B cell (primary cell): Measurements from ENCODE around the gene CASK. TPM values are rescaled to one million over a fixed set of nuclear protein-coding genes. Genes with fewer than 3 reads are reported as not detected.

Experiments
- ATAC-seq: fragments of 200-7000 bp; cut with Tn5 transposase; one replicate; pipeline ENCODE4 v1.10.0; 2021; ENCODE audit warnings: low read depth, mild to moderate bottlenecking, moderate number of reproducible peaks, moderate library complexity
- CTCF ChIA-PET: fragments of 350-600 bp; sonication (Branson Sonifier 250); formaldehyde crosslinking; loops from one replicate; lab custom pipeline; 2021; ENCODE audit warnings: antibody characterized with exemption, inconsistent platforms; lab: Charles Lee
- POLR2A ChIA-PET: fragments of 350-600 bp; sonication (Branson Sonifier 250); formaldehyde crosslinking; loops from one replicate; lab custom pipeline; 2021; ENCODE audit warnings: antibody characterized with exemption; lab: Charles Lee
- DNase-seq: peaks from one replicate; pipeline ENCODE4 v3.0.0; 2013
- H2AFZ ChIP-seq: 2 replicates; pipeline ENCODE4 v1.6.1; 2012; ENCODE audit warnings: mild to moderate bottlenecking, low read depth, low read length; ENCODE audit not compliant: insufficient read depth, poor library complexity, severe bottlenecking
- H3K27ac ChIP-seq, 2 donors: 1 replicate in 1 of 2; 2 replicates in 1 of 2; pipeline ENCODE4 v1.5.1; 2012 to 2013; ENCODE audit warnings: low read length in 2 of 2, mild to moderate bottlenecking in 2 of 2, moderate library complexity in 1 of 2
- H3K27me3 ChIP-seq, 4 experiments: fragments of 200-600 bp in 1 of 4; sonication (generic) in 1 of 4; replicated peaks in 1 of 4; 1 replicate in 2 of 4; 2 replicates in 2 of 4; pipeline versions ENCODE4 v1.6.1 to v1.7.0; 2013 to 2016; ENCODE audit warnings: low read length in 3 of 4, mild to moderate bottlenecking in 2 of 4, mixed read lengths in 1 of 4, moderate library complexity in 1 of 4; ENCODE audit not compliant: insufficient read depth in 4 of 4, control insufficient read depth in 3 of 4; ENCODE audit errors: control extremely low read depth in 1 of 4
- H3K36me3 ChIP-seq, 2 experiments: replicated peaks in 1 of 2; 1 replicate in 1 of 2; 2 replicates in 1 of 2; pipeline versions ENCODE4 v1.6.1 to v1.7.1; 2013; ENCODE audit warnings: low read length in 1 of 2; ENCODE audit not compliant: insufficient read depth in 2 of 2, control insufficient read depth in 1 of 2; ENCODE audit errors: control extremely low read depth in 1 of 2, extremely low read depth in 1 of 2
- H3K4me1 ChIP-seq, 2 donors: fragments of 200-600 bp in 1 of 2; sonication (generic) in 1 of 2; 1 replicate in 1 of 2; 2 replicates in 1 of 2; pipeline versions ENCODE4 v1.5.1 to v1.6.1; 2013 to 2017; ENCODE audit warnings: low read length in 2 of 2; ENCODE audit not compliant: control insufficient read depth in 2 of 2, insufficient read depth in 2 of 2
- H3K4me2 ChIP-seq: replicated peaks from 2 replicates; pipeline ENCODE3; 2012; ENCODE audit warnings: mild to moderate bottlenecking, low read depth, low read length; ENCODE audit not compliant: poor library complexity, severe bottlenecking
- H3K4me3 ChIP-seq, 5 experiments: fragments of 200-600 bp in 1 of 5; sonication (generic) in 1 of 5; 1 replicate in 3 of 5; 2 replicates in 2 of 5; pipeline versions ENCODE4 v1.5.1 to v1.7.0; 2011 to 2016; ENCODE audit warnings: low read length in 4 of 5, mild to moderate bottlenecking in 4 of 5, low read depth in 2 of 5, control low read depth in 1 of 5, moderate library complexity in 1 of 5; ENCODE audit not compliant: insufficient read depth in 1 of 5; ENCODE audit errors: control extremely low read depth in 1 of 5, extremely low read depth in 1 of 5
- H3K79me2 ChIP-seq: fragments of 200-600 bp; sonication (generic); one replicate; pipeline ENCODE4 v1.6.0; 2016; ENCODE audit warnings: low read length; ENCODE audit not compliant: control insufficient read depth, insufficient read depth
- H3K9ac ChIP-seq: fragments of 200-600 bp; sonication (generic); 2 replicates; pipeline ENCODE4 v1.6.1; 2017; ENCODE audit warnings: mild to moderate bottlenecking, low read length, moderate library complexity
- H3K9me3 ChIP-seq, 3 donors: one replicate each; pipeline versions ENCODE4 v1.6.1 to v1.7.1; 2013; ENCODE audit warnings: low read length in 2 of 3; ENCODE audit not compliant: control insufficient read depth in 2 of 3, insufficient read depth in 1 of 3; ENCODE audit errors: control extremely low read depth in 1 of 3
- H4K20me1 ChIP-seq: 2 replicates; pipeline ENCODE4 v1.6.0; 2012; ENCODE audit warnings: mild to moderate bottlenecking, low read length; ENCODE audit not compliant: insufficient read depth, control insufficient read depth, poor library complexity, severe bottlenecking
- H3K27ac Mint-ChIP-seq: one replicate; pipeline ENCODE4 v1.8.0; 2021; ENCODE audit warnings: mixed read lengths
- H3K27me3 Mint-ChIP-seq: one replicate; pipeline ENCODE4 v1.8.0; 2021; ENCODE audit warnings: mixed read lengths
- H3K4me1 Mint-ChIP-seq: one replicate; pipeline ENCODE4 v1.8.0; 2021; ENCODE audit warnings: mixed read lengths
- H3K4me3 Mint-ChIP-seq: one replicate; pipeline ENCODE4 v1.8.0; 2021; ENCODE audit warnings: mixed read lengths
- H3K9me3 Mint-ChIP-seq: one replicate; pipeline ENCODE4 v1.8.0; 2022; ENCODE audit warnings: mixed read lengths; ENCODE audit not compliant: insufficient read depth
- EZH2 ChIP-seq: IDR thresholded peaks from 2 replicates; pipeline ENCODE4 v1.6.1; 2012; ENCODE audit warnings: borderline replicate concordance, low read depth, mild to moderate bottlenecking, moderate library complexity, low read length; ENCODE audit not compliant: insufficient read depth, poor library complexity, severe bottlenecking
- WGBS: methylation state at CpG from one replicate; pipeline ENCODE4 v1.1.5; 2013; ENCODE audit warnings: missing lambda C conversion rate; ENCODE audit not compliant: insufficient coverage; 5-methylcytosine and 5-hydroxymethylcytosine counted together
- intact Hi-C: fragments of 100-400 bp; cut with micrococcal nuclease; formaldehyde crosslinking; loops from one replicate; pipeline ENCODE4 v1.10.0; 2022
- polyA plus RNA-seq: library from polyadenylated mRNA; depleted of rRNA; stranded (reverse); fragments of >200 nt; gene quantifications from 2 replicates; pipeline ENCODE4 v1.2.3, GENCODE V29; 2012
- total RNA-seq, 2 donors: library from RNA; stranded (reverse); fragments of 120-200 nt in 1 of 2; gene quantifications; 1 replicate in 1 of 2; 2 replicates in 1 of 2; pipeline versions ENCODE4 v1.2.3 to v1.2.4, GENCODE V29; 2013 to 2022
- TF ChIP-seq, protein P1 (sequence below): fragments of 200-600 bp; IDR thresholded peaks from one replicate; pipeline ENCODE4 v1.8.0; 2022; ENCODE audit warnings: antibody characterized with exemption, mild to moderate bottlenecking

The CASK gene
- total and polyA plus RNA-seq, 2 donors (not counting 1 experiment from before 2014, with no cell fraction given) = 14.2 to 50.4 TPM

DNA sequence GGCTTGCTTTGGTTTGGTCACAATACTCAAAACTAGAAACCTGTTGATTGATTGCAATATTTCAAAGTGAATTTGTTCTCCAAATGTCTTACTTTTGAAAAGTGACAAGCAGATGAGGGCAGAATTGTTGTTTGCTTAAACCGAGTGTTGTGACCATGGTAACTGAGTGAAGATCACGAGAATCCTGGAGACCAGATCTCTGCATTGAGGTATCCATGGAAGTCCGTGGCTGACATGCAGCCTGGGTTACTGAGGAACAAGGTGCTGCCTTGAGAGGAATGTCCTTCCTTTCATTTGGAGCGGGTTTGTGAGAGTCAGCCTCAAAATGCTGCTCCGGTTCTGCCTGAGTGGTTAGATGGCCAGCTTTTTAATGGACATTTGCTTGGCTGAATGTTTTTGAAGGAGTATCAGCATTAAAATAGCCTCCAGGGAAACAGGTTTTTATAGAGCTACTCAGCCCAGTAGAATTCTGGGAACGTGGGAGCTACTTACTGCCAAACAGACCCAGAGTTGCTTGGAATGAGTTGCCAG is 444.9 kb downstream of the CASK start:
- Histone ChIP-seq H3K4me3 (no peak overlapping the region), H3K9me3 (peaks cover 0 to 3% (median 0%) of the 10 kb centered on the region in 3 donors), H3K27me3 (no peaks in the 10 kb centered on the region), H4K20me1 (no peaks in the 10 kb centered on the region), H3K4me2 (no peak overlapping the region), H2AFZ (no peak overlapping the region), H3K9ac (no peak overlapping the region), H3K4me1 (no peaks in the 10 kb centered on the region), H3K79me2 (no peaks in the 10 kb centered on the region), H3K27ac (no peak overlapping the region), H3K36me3 (no peaks in the 10 kb centered on the region)
- Mint-ChIP-seq H3K27me3 (no peaks in the 10 kb centered on the region), H3K9me3 (no peaks in the 10 kb centered on the region), H3K4me3 (no peak overlapping the region), H3K27ac (no peak overlapping the region), H3K4me1 (no peaks in the 10 kb centered on the region)
- TF ChIP-seq, protein P1, sequence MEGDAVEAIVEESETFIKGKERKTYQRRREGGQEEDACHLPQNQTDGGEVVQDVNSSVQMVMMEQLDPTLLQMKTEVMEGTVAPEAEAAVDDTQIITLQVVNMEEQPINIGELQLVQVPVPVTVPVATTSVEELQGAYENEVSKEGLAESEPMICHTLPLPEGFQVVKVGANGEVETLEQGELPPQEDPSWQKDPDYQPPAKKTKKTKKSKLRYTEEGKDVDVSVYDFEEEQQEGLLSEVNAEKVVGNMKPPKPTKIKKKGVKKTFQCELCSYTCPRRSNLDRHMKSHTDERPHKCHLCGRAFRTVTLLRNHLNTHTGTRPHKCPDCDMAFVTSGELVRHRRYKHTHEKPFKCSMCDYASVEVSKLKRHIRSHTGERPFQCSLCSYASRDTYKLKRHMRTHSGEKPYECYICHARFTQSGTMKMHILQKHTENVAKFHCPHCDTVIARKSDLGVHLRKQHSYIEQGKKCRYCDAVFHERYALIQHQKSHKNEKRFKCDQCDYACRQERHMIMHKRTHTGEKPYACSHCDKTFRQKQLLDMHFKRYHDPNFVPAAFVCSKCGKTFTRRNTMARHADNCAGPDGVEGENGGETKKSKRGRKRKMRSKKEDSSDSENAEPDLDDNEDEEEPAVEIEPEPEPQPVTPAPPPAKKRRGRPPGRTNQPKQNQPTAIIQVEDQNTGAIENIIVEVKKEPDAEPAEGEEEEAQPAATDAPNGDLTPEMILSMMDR = no peak
- no peak for TF ChIP-seq EZH2
- ChIA-PET CTCF (no interaction called here), POLR2A (no interaction called here)
- 74% methylated on average over 4 of the region's 6 CpGs for WGBS
- ATAC-seq = no peak
- no peak for DNase-seq
- intact Hi-C loops = no loop called here

DNA sequence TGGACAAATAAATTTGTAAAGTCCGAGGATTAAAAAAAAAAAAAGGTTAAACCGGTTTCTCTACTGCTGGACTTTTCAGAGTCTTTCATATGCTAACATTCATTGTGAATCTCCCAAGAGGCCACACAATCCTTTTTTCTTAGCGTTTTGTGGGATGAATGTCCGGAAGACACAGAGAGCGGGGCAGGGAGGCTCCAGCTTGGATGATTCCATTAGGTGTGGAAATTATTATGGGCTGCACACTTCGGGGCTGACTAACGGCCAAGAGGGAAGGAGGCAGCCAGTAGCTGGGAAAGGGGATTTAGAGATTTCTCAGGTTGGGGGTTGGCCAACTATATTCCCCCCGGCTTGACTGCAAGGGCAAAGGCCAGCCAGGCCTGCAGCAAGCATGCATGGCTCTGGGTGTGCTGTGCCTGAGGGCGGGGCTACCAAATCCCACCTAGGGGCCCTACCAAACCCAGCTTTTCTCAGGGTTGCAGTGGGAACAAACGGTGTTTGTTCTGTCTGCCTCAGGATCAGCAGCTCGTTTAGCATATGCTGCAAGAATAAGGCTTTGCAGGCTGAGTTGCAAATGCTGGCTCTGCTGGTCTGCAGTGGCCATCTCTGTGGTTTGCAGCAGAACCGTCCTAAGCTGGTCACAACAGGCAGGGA is 447.6 kb downstream of the CASK start:
- Histone ChIP-seq H4K20me1 (no peaks in the 10 kb centered on the region), H3K36me3 (no peaks in the 10 kb centered on the region), H3K27me3 (no peaks in the 10 kb centered on the region), H3K4me2 (no peak overlapping the region), H3K79me2 (no peaks in the 10 kb centered on the region), H3K4me1 (no peaks in the 10 kb centered on the region), H3K9ac (no peak overlapping the region), H2AFZ (no peak overlapping the region), H3K27ac (no peak overlapping the region), H3K4me3 (no peak overlapping the region), H3K9me3 (peaks cover 0 to 3% (median 0%) of the 10 kb centered on the region in 3 donors)
- WGBS = 84% methylated on average over 6 of the region's 12 CpGs
- TF ChIP-seq EZH2 = no peak
- TF ChIP-seq, protein P1 = no peak
- intact Hi-C loops = no loop called here
- Mint-ChIP-seq H3K27ac (no peak overlapping the region), H3K27me3 (no peaks in the 10 kb centered on the region), H3K9me3 (no peaks in the 10 kb centered on the region), H3K4me1 (no peaks in the 10 kb centered on the region), H3K4me3 (no peak overlapping the region)
- ATAC-seq (no peak), DNase-seq (no peak)
- ChIA-PET CTCF (interaction anchor here (0.7 kb wide), 1 partner anchor 596 kb away, joined by 3 read pairs; no protein-coding TSS in a partner anchor), POLR2A (no interaction called here)
